ENCODE results near the gene SLC28A2.

The SLC28A2 gene

GRCh38 chr15:45251888-45252287 lies at the start of gene SLC28A2:
SLC28A2 (plus strand) TSS chr15:45252234; CDS start chr15:45253216, 982 bp downstream.
- H3K4me3 ChIP-seq (ENCODE audit: low read depth, low read length) = no peak within 1 kb of the TSS
- no peak for DNase-seq (ENCODE audit: low read depth)
- no peak for TF ChIP-seq CTCF (IDR thresholded peaks at IDR 0.05; ENCODE audit: low read depth, low read length, missing control alignments)

GRCh38 chr15:45203182-45203581 lies 48.9 kb upstream of the SLC28A2 start:
- no peak for TF ChIP-seq CTCF (IDR thresholded peaks at IDR 0.05; ENCODE audit: low read depth, low read length, missing control alignments)
- no peak overlapping the region for H3K4me3 ChIP-seq (ENCODE audit: low read depth, low read length)
- no peak for DNase-seq (ENCODE audit: low read depth)

GRCh38 chr15:45205192-45205591 lies 46.8 kb upstream of the SLC28A2 start:
- peak; percentile 38 for DNase-seq (ENCODE audit: low read depth)
- peak; percentile 95 for TF ChIP-seq CTCF (IDR thresholded peaks at IDR 0.05; ENCODE audit: low read depth, low read length, missing control alignments)
- H3K4me3 ChIP-seq (ENCODE audit: low read depth, low read length) = no peak overlapping the region

GRCh38 chr15:45212493-45212892 lies 39.5 kb upstream of the SLC28A2 start:
- no peak for DNase-seq (ENCODE audit: low read depth)
- H3K4me3 ChIP-seq (ENCODE audit: low read depth, low read length) = no peak overlapping the region
- TF ChIP-seq CTCF (IDR thresholded peaks at IDR 0.05; ENCODE audit: low read depth, low read length, missing control alignments) = no peak

GRCh38 chr15:45221053-45221599 lies 30.9 kb upstream of the SLC28A2 start:
- DNase-seq (ENCODE audit: low read depth) = no peak
- no peak overlapping the region for H3K4me3 ChIP-seq (ENCODE audit: low read depth, low read length)
- no peak for TF ChIP-seq CTCF (IDR thresholded peaks at IDR 0.05; ENCODE audit: low read depth, low read length, missing control alignments)

GRCh38 chr15:45221967-45222366 lies 30.1 kb upstream of the SLC28A2 start:
- no peak for DNase-seq (ENCODE audit: low read depth)
- peak; percentile 7 for TF ChIP-seq CTCF (IDR thresholded peaks at IDR 0.05; ENCODE audit: low read depth, low read length, missing control alignments)
- H3K4me3 ChIP-seq (ENCODE audit: low read depth, low read length) = no peak overlapping the region

- no peak for TF ChIP-seq CTCF (IDR thresholded peaks at IDR 0.05; ENCODE audit: low read depth, low read length, missing control alignments)
- DNase-seq (ENCODE audit: low read depth) = no peak
- H3K4me3 ChIP-seq (ENCODE audit: low read depth, low read length) = no peak overlapping the region
Measured at GRCh38 chr15:45224621-45225217, 27.3 kb upstream of the SLC28A2 start.

All from GM12864 (cell line).